HCT116 (cell line): Measurements from ENCODE around the gene TICRR. TPM values are rescaled to one million over a fixed set of nuclear protein-coding genes. Genes with fewer than 3 reads are reported as not detected.

ENCODE experiments used
- ATAC-seq: fragments of 200-7000 bp; cut with Tn5 transposase; 2 replicates; pipeline ENCODE4 v1.9.1; 2020; ENCODE audit warnings: mild to moderate bottlenecking, moderate library complexity
- BruUV-seq: library from RNA; stranded (reverse); fragments of 400-500 nt; replicated peaks from 2 replicates; lab custom pipeline; 2021; lab: Mats Ljungman, UMichigan
- CTCF ChIA-PET: fragments of 300-600 bp; sonication (Branson Sonifier 250); formaldehyde crosslinking; loops from one replicate; lab custom pipeline; 2021; ENCODE audit warnings: antibody characterized with exemption; lab: Charles Lee
- POLR2A ChIA-PET: fragments of 300-600, 350-600 bp; sonication (Branson Sonifier 250); formaldehyde crosslinking; loops from one replicate; lab custom pipeline; 2021; ENCODE audit warnings: antibody characterized with exemption; lab: Charles Lee
- RAD21 ChIA-PET, 2 experiments: fragments of 300-600 bp; sonication (Branson Sonifier 250); formaldehyde crosslinking; loops; one replicate each; lab custom pipeline; 2023; ENCODE audit warnings: low total read pairs in 2 of 2; ENCODE audit not compliant: uncharacterized antibody in 2 of 2, unreplicated experiment in 2 of 2, low non-redundant PET in 1 of 2; lab: Charles Lee
- DNase-seq: peaks from one replicate; pipeline ENCODE4 v3.0.0-alpha.2; 2010; ENCODE audit warnings: low read depth, low spot score
- H2AFZ ChIP-seq: fragments of 200-600 bp; shearing (Covaris generic), sonication (generic); 2 replicates; pipeline ENCODE4 v1.6.1; 2017; ENCODE audit warnings: low read depth, mixed run types, mixed read lengths, antibody characterized with exemption, low read length; ENCODE audit not compliant: poor library complexity, severe bottlenecking
- H3K27ac ChIP-seq: 2 replicates; pipeline ENCODE4 v1.5.1; 2012; ENCODE audit warnings: low read depth, low read length
- H3K27me3 ChIP-seq: fragments of 200-600 bp; sonication (generic); 2 replicates; pipeline ENCODE4 v1.6.1; 2016; ENCODE audit warnings: mixed run types, low read length, mixed read lengths; ENCODE audit not compliant: insufficient read depth
- H3K36me3 ChIP-seq, 2 experiments: fragments of 200-500 bp in 1 of 2; fragments of 200-600 bp in 1 of 2; sonication (Bioruptor generic) in 1 of 2; sonication (generic) in 1 of 2; 2 replicates each; pipeline versions ENCODE4 v1.5.1 to v1.6.1; 2014 to 2016; ENCODE audit warnings: low read length in 2 of 2, inconsistent platforms in 1 of 2, mixed read lengths in 1 of 2, mixed run types in 1 of 2; ENCODE audit not compliant: insufficient read depth in 2 of 2, control insufficient read depth in 1 of 2
- H3K4me1 ChIP-seq, 2 experiments: fragments of 200-600 bp in 1 of 2; sonication (generic) in 1 of 2; 2 replicates each; pipeline versions ENCODE4 v1.5.1 to v1.6.1; 2012 to 2017; ENCODE audit warnings: low read length in 2 of 2, inconsistent platforms in 1 of 2, mild to moderate bottlenecking in 1 of 2, mixed read lengths in 1 of 2, mixed run types in 1 of 2, moderate library complexity in 1 of 2; ENCODE audit not compliant: insufficient read depth in 2 of 2, control insufficient read depth in 1 of 2
- H3K4me2 ChIP-seq: fragments of 200-600 bp; sonication (generic); 2 replicates; pipeline ENCODE4 v1.6.1; 2017; ENCODE audit warnings: mixed run types, low read length, mixed read lengths
- H3K4me3 ChIP-seq, 2 experiments: fragments of 200-600 bp in 1 of 2; sonication (generic) in 1 of 2; replicated peaks in 1 of 2; 2 replicates each; pipeline ENCODE4 v1.5.1; 2011 to 2016; ENCODE audit warnings: low read length in 2 of 2, control low read depth in 1 of 2, low read depth in 1 of 2, mild to moderate bottlenecking in 1 of 2, mixed read lengths in 1 of 2, mixed run types in 1 of 2
- H3K79me2 ChIP-seq: fragments of 200-600 bp; sonication (generic); 2 replicates; pipeline ENCODE4 v1.6.1; 2017; ENCODE audit warnings: mild to moderate bottlenecking, mixed run types, low read length, moderate library complexity, mixed read lengths; ENCODE audit not compliant: insufficient read depth
- H3K9ac ChIP-seq: fragments of 200-600 bp; sonication (generic); 2 replicates; pipeline ENCODE4 v1.6.1; 2016; ENCODE audit warnings: low read length, mixed read lengths
- H3K9me2 ChIP-seq: fragments of 200-600 bp; sonication (generic), shearing (Covaris generic); 2 replicates; pipeline ENCODE4 v1.6.1; 2017; ENCODE audit warnings: mixed run types, mild to moderate bottlenecking, moderate library complexity; ENCODE audit not compliant: insufficient read depth
- H3K9me3 ChIP-seq, 2 experiments: fragments of 200-500 bp in 1 of 2; fragments of 200-600 bp in 1 of 2; sonication (Bioruptor generic) in 1 of 2; sonication (generic) in 1 of 2; 2 replicates each; pipeline ENCODE4 v1.6.1; 2014 to 2017; ENCODE audit warnings: low read length in 2 of 2, mixed read lengths in 2 of 2, inconsistent platforms in 1 of 2, low read depth in 1 of 2, mild to moderate bottlenecking in 1 of 2, mixed run types in 1 of 2, moderate library complexity in 1 of 2; ENCODE audit not compliant: control insufficient read depth in 1 of 2, insufficient read depth in 1 of 2
- H4K20me1 ChIP-seq: fragments of 200-600 bp; sonication (generic), shearing (Covaris generic); 2 replicates; pipeline ENCODE4 v1.6.1; 2017; ENCODE audit warnings: mixed run types, mild to moderate bottlenecking, moderate library complexity; ENCODE audit not compliant: insufficient read depth
- CBX3 ChIP-seq: IDR thresholded peaks from 2 replicates; pipeline ENCODE4 v1.6.1; 2012; ENCODE audit warnings: low read depth
- CEBPB ChIP-seq: IDR thresholded peaks from 2 replicates; pipeline ENCODE4 v1.6.1; 2012; ENCODE audit warnings: low read depth
- EGR1 ChIP-seq: IDR thresholded peaks from 2 replicates; pipeline ENCODE4 v1.6.1; 2012; ENCODE audit warnings: low read depth
- ELF1 ChIP-seq: IDR thresholded peaks from 2 replicates; pipeline ENCODE4 v1.6.1; 2012; ENCODE audit warnings: low read depth, borderline replicate concordance
- EZH2phosphoT487 ChIP-seq: fragments of 200-600 bp; IDR thresholded peaks from 2 replicates; pipeline ENCODE4 v1.6.1; 2018; ENCODE audit warnings: antibody characterized with exemption, borderline replicate concordance
- FOSL1 ChIP-seq: IDR thresholded peaks from 2 replicates; pipeline ENCODE4 v1.6.1; 2012; ENCODE audit warnings: low read depth
- POLR2A ChIP-seq: IDR thresholded peaks from 2 replicates; pipeline ENCODE4 v1.7.0; 2011; ENCODE audit warnings: borderline replicate concordance; ENCODE audit not compliant: insufficient read depth, insufficient read length; ENCODE audit errors: extremely low read depth
- POLR2AphosphoS5 ChIP-seq: IDR thresholded peaks from 2 replicates; pipeline ENCODE4 v1.6.1; 2011; ENCODE audit warnings: mild to moderate bottlenecking, low read depth, low read length, moderate library complexity
- SP1 ChIP-seq: IDR thresholded peaks from 2 replicates; pipeline ENCODE4 v1.6.1; 2012; ENCODE audit warnings: low read depth
- SRF ChIP-seq: IDR thresholded peaks from 2 replicates; pipeline ENCODE4 v1.6.1; 2012; ENCODE audit warnings: low read depth
- TCF7L2 ChIP-seq: IDR thresholded peaks from 2 replicates; pipeline ENCODE4 v1.7.0; 2011; ENCODE audit warnings: borderline replicate concordance, inconsistent platforms; ENCODE audit not compliant: insufficient read depth, insufficient read length; ENCODE audit errors: extremely low read depth
- ZFX ChIP-seq: fragments of 450-650 bp; IDR thresholded peaks from 2 replicates; pipeline ENCODE4 v1.6.1; 2017
- ZNF274 ChIP-seq: fragments of 200-500 bp; sonication (Bioruptor generic); IDR thresholded peaks from 2 replicates; pipeline ENCODE4 v1.6.1; 2014; ENCODE audit warnings: mild to moderate bottlenecking, low read depth, low read length, inconsistent platforms
- intact Hi-C: fragments of 100-400 bp; cut with micrococcal nuclease; formaldehyde crosslinking; loops from 2 replicates; pipeline ENCODE4 v1.10.0; 2022
- total RNA-seq: library from RNA; stranded (reverse); gene quantifications from one replicate; pipeline ENCODE4 v1.2.1, GENCODE V29; 2021; ENCODE audit not compliant: unreplicated experiment
- TF ChIP-seq, protein P1 (sequence below): IDR thresholded peaks from 2 replicates; pipeline ENCODE4 v1.6.1; 2012
- TF ChIP-seq, protein P2 (sequence below): IDR thresholded peaks from 2 replicates; pipeline ENCODE4 v1.6.1; 2011; ENCODE audit warnings: mild to moderate bottlenecking, low read length, moderate library complexity; ENCODE audit not compliant: insufficient replicate concordance; ENCODE audit errors: extremely low read depth
- TF ChIP-seq, protein P3 (sequence below), 3 experiments: fragments of 200-600 bp in 1 of 3; sonication (generic) in 1 of 3; IDR thresholded peaks in 2 of 3; conservative IDR thresholded peaks in 1 of 3; 2 replicates each; pipeline ENCODE4 v1.5.1; 2012 to 2017; ENCODE audit warnings: low read depth in 2 of 3, low read length in 2 of 3, antibody characterized with exemption in 1 of 3, borderline replicate concordance in 1 of 3, control low read depth in 1 of 3, mild to moderate bottlenecking in 1 of 3, mixed read lengths in 1 of 3, mixed run types in 1 of 3, moderate library complexity in 1 of 3; ENCODE audit not compliant: insufficient read depth in 1 of 3
- TF ChIP-seq, protein P4 (sequence below): IDR thresholded peaks from 2 replicates; pipeline ENCODE4 v1.6.1; 2012

Gene TICRR
- total RNA-seq, 1 experiment from 2014 or later = 24.8 TPM

DNA sequence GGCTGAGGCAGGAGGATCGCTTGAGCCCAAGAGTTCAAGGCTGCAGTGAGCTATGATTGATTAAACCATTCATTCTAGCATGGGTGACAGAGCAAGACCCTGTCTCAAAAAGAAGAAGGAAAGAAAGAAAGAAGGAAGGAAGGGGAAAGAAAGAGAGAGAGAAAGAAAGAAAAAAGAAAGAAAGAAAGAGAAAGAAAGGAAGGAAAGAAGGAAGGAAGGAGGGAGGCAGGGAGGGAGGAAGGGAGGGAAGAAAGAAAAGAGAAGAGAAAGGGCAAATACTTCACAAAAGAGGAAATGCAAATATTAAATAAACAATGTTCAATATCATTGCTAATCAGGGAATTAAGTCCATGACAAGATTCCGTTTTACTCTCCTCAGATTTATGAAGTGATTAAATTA lies 84.0 kb downstream of the TICRR start:
- no peak overlapping the region for H3K27ac ChIP-seq
- ATAC-seq (no peak), DNase-seq (no peak)
- intact Hi-C loops = no loop called here
- BruUV-seq = no TSS peak
- H3K27me3 ChIP-seq = no peaks in the 10 kb centered on the region
- H3K4me1 ChIP-seq = peaks cover 0 to 5% of the 10 kb centered on the region in 2 experiments; a peak in 1 of 4 replicates
- no peaks in the 10 kb centered on the region for H3K79me2 ChIP-seq
- no peaks in the 10 kb centered on the region for H3K9me3 ChIP-seq
- no peaks in the 10 kb centered on the region for H4K20me1 ChIP-seq
- no peak overlapping the region for H3K9ac ChIP-seq
- no peak overlapping the region for H3K4me3 ChIP-seq
- no peak overlapping the region for H3K4me2 ChIP-seq
- no peak for TF ChIP-seq POLR2A
- TF ChIP-seq SRF = no peak
- TF ChIP-seq TCF7L2 = no peak
- TF ChIP-seq, all 23 proteins: peak for 0
- ChIA-PET RAD21 (no interaction called here), POLR2A (interaction anchor here (0.6 kb wide), 1 partner anchor 16 kb away, joined by 3 read pairs; no protein-coding TSS in a partner anchor), CTCF (interaction anchor here (2.6 kb wide), 1 partner anchor 14 kb away, joined by 7 read pairs; no protein-coding TSS in a partner anchor)
- H3K36me3 ChIP-seq = no peaks in the 10 kb centered on the region
- no peak overlapping the region for H2AFZ ChIP-seq
- no peaks in the 10 kb centered on the region for H3K9me2 ChIP-seq

DNA sequence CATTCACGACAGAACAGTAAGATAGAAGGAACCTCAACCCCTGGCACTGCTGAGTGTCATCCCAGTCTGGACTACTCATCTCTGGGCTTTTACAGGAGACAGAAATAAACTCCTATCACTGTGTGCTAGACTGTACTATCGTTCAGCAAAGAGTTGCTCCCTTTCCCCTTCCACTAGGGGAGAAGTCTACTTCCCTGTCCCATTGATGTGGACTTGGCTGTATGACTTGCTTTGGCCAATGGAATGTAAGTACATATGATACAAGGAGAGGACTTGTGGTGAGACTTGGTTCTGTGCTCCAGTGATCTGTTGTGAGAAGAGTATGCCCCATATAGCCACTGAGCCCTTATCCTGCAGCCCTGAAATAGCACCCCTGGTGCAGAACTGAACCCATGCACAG lies 85.3 kb downstream of the TICRR start:
- no peaks in the 10 kb centered on the region for H3K79me2 ChIP-seq
- no peak overlapping the region for H3K4me2 ChIP-seq
- H3K27me3 ChIP-seq = no peaks in the 10 kb centered on the region
- H3K9ac ChIP-seq = no peak overlapping the region
- H3K9me3 ChIP-seq = no peaks in the 10 kb centered on the region
- ChIA-PET CTCF (no interaction called here), POLR2A (interaction anchor here (0.5 kb wide), 1 partner anchor 47 kb away, joined by 3 read pairs; no protein-coding TSS in a partner anchor), RAD21 (no interaction called here)
- H3K9me2 ChIP-seq = no peaks in the 10 kb centered on the region
- no peak for DNase-seq
- H4K20me1 ChIP-seq = no peaks in the 10 kb centered on the region
- no peaks in the 10 kb centered on the region for H3K36me3 ChIP-seq
- ATAC-seq = peak; percentile 74
- H2AFZ ChIP-seq = no peak overlapping the region
- BruUV-seq = no TSS peak
- intact Hi-C loops = no loop called here
- no peak overlapping the region for H3K4me3 ChIP-seq
- peaks cover 0 to 5% of the 10 kb centered on the region in 2 experiments; a peak in 1 of 4 replicates for H3K4me1 ChIP-seq
- no peak overlapping the region for H3K27ac ChIP-seq
- TF ChIP-seq SRF (no peak), ZFX (no peak), FOSL1 (no peak), TCF7L2 (no peak), ZNF274 (no peak), ELF1 (no peak), CEBPB (no peak), EGR1 (no peak), SP1 (no peak), POLR2AphosphoS5 (no peak), CBX3 (no peak), EZH2phosphoT487 (no peak), POLR2A (no peak)
- TF ChIP-seq, protein P1, sequence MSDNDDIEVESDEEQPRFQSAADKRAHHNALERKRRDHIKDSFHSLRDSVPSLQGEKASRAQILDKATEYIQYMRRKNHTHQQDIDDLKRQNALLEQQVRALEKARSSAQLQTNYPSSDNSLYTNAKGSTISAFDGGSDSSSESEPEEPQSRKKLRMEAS = no peak
- TF ChIP-seq, protein P2, sequence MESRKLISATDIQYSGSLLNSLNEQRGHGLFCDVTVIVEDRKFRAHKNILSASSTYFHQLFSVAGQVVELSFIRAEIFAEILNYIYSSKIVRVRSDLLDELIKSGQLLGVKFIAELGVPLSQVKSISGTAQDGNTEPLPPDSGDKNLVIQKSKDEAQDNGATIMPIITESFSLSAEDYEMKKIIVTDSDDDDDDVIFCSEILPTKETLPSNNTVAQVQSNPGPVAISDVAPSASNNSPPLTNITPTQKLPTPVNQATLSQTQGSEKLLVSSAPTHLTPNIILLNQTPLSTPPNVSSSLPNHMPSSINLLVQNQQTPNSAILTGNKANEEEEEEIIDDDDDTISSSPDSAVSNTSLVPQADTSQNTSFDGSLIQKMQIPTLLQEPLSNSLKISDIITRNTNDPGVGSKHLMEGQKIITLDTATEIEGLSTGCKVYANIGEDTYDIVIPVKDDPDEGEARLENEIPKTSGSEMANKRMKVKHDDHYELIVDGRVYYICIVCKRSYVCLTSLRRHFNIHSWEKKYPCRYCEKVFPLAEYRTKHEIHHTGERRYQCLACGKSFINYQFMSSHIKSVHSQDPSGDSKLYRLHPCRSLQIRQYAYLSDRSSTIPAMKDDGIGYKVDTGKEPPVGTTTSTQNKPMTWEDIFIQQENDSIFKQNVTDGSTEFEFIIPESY = no peak
- TF ChIP-seq, protein P3, sequence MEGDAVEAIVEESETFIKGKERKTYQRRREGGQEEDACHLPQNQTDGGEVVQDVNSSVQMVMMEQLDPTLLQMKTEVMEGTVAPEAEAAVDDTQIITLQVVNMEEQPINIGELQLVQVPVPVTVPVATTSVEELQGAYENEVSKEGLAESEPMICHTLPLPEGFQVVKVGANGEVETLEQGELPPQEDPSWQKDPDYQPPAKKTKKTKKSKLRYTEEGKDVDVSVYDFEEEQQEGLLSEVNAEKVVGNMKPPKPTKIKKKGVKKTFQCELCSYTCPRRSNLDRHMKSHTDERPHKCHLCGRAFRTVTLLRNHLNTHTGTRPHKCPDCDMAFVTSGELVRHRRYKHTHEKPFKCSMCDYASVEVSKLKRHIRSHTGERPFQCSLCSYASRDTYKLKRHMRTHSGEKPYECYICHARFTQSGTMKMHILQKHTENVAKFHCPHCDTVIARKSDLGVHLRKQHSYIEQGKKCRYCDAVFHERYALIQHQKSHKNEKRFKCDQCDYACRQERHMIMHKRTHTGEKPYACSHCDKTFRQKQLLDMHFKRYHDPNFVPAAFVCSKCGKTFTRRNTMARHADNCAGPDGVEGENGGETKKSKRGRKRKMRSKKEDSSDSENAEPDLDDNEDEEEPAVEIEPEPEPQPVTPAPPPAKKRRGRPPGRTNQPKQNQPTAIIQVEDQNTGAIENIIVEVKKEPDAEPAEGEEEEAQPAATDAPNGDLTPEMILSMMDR (IDR thresholded peaks at IDR 0.05 in 2 of 3, conservative IDR thresholded peaks at IDR 0.05 in 1 of 3; ENCODE audit: borderline replicate concordance in 1 of 3, insufficient read depth in 1 of 3, low read depth in 2 of 3, low read length in 2 of 3) = no peak
- TF ChIP-seq, protein P4, sequence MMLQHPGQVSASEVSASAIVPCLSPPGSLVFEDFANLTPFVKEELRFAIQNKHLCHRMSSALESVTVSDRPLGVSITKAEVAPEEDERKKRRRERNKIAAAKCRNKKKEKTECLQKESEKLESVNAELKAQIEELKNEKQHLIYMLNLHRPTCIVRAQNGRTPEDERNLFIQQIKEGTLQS = no peak
